Kidney epithelial cell (primary cell): ENCODE measurements around the gene ZNF148. TPM values are rescaled to one million over a fixed set of nuclear protein-coding genes. Genes with fewer than 3 reads are reported as not detected.
A peak's percentile ranks its signal among the peaks of the same experiment; 100 is the strongest.

Experiments used
- DNase-seq: peaks from one replicate; pipeline ENCODE4 v3.0.0-alpha.2; 2010; ENCODE audit warnings: low read depth
- H3K27me3 ChIP-seq: 2 replicates; pipeline ENCODE4 v1.6.0; 2011; ENCODE audit warnings: low read length; ENCODE audit not compliant: control insufficient read depth, insufficient read depth
- H3K36me3 ChIP-seq: 2 replicates; pipeline ENCODE4 v1.5.1; 2011; ENCODE audit warnings: low read length; ENCODE audit not compliant: control insufficient read depth, insufficient read depth
- H3K4me3 ChIP-seq: 2 replicates; pipeline ENCODE4 v1.5.1; 2011; ENCODE audit warnings: low read depth, mild to moderate bottlenecking, control low read depth, low read length
- total RNA-seq: library from RNA; depleted of rRNA; stranded (reverse); fragments of >200 nt; gene quantifications from 2 replicates; pipeline ENCODE4 v1.2.3, GENCODE V29; 2015
- TF ChIP-seq, protein P1 (sequence below): IDR thresholded peaks from 2 replicates; pipeline ENCODE4 v1.5.1; 2011; ENCODE audit warnings: mild to moderate bottlenecking, moderate library complexity, low read length, control low read depth, inconsistent platforms; ENCODE audit not compliant: insufficient read depth, poor library complexity, severe bottlenecking

Gene ZNF148
- total RNA-seq, 1 donor from 2014 or later = 22.8 TPM

DNA sequence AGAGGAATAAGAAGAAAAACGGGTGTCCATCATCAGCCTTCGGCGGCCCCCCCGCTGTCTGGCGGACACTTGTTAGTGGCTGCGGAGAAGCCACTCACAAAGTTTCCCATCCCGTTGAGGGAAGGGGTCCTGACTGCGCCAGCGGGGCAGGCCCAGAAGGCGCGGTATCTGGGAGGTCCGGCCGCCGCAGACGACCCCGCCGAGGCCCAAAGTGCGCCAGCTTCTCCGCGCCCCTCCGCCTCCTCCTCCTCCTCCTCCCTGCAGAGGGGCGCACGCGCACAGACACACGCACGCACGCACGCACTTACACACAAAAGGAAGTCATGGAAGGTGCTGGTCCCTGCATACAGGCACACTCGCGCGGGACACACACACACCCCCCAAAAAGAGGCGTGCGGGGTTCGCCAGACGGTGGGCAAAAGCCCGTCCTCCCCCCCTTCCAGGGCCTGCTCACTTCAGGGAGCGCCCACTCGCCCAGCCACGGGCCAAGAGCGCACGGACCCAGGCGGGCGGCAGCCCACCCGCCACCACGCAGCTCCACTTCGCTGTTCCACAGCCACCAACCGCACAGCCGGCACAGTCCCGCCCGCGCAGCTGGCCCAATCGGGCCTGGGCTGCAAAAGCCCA, 18.0 kb downstream of the ZNF148 start:
- H3K4me3 ChIP-seq = peak overlapping the region; percentile 59
- H3K27me3 ChIP-seq = no peaks in the 10 kb centered on the region
- TF ChIP-seq, protein P1, sequence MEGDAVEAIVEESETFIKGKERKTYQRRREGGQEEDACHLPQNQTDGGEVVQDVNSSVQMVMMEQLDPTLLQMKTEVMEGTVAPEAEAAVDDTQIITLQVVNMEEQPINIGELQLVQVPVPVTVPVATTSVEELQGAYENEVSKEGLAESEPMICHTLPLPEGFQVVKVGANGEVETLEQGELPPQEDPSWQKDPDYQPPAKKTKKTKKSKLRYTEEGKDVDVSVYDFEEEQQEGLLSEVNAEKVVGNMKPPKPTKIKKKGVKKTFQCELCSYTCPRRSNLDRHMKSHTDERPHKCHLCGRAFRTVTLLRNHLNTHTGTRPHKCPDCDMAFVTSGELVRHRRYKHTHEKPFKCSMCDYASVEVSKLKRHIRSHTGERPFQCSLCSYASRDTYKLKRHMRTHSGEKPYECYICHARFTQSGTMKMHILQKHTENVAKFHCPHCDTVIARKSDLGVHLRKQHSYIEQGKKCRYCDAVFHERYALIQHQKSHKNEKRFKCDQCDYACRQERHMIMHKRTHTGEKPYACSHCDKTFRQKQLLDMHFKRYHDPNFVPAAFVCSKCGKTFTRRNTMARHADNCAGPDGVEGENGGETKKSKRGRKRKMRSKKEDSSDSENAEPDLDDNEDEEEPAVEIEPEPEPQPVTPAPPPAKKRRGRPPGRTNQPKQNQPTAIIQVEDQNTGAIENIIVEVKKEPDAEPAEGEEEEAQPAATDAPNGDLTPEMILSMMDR = no peak
- H3K36me3 ChIP-seq = no peaks in the 10 kb centered on the region
- no peak for DNase-seq

DNA sequence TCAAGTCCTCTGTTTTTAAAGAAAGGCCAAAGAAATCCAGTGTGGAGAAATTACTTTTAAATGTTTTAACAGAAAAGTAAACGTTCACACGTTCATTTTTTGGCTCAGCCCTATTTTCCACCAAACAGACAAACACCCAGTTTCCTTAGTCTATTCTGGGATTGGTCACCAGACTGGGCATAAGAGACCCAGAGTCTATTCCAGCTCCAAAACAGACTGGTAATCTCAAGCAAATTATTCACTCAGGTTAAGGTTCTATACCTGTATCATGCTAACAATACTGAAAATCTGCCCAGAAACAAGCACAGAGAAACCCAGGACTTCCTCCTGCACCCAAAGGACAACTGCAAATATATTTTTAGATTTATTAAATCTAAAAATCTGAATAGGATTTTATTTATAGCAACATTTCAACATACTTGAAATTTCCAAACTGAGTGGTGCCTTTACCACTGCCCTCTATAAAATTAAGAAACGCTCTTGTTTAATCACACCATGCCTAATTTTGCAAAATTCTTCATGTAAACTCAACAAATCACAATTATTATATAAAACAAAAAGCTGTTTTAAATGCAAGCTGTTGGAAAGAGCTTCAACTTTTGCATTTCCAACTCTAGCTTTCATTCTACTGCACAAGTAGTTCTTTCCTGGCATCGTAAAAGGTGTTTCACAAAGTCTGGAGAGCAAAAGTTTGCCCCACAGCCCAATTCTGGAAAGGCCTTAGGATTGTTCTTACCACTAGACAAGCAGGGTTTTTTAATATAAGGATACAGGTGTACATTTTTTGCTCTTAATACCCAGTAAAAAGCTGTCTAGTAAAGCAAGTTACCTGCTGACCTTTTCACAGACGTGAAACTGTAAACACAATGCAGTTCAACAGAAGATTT, 18.7 kb downstream of the ZNF148 start:
- TF ChIP-seq, protein P1 = no peak
- DNase-seq = no peak

DNA sequence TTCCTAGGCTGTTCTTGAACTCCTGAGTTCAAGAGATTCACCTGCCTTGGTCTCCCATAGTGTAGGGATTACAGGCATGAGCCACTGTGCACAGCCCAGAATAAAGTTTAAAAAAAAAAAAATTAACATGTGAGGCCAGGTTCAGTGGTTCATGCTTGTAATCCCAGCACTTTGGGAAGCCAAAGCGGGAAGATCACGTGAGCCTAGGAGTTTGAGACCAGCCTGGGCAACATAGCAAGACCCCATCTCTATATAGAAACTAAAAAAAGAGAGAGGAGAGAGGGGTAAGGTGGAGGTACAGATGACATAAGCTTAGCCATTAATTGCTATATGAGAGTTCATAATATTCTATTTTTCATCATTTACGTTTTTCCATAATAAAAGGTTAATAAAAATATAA, 21.5 kb downstream of the ZNF148 start:
- Histone ChIP-seq H3K27me3 (no peaks in the 10 kb centered on the region), H3K4me3 (no peak overlapping the region), H3K36me3 (no peaks in the 10 kb centered on the region)
- DNase-seq = no peak
- TF ChIP-seq, protein P1 = no peak

More for the DNA sequence above, 18.7 kb downstream of the ZNF148 start:
- Histone ChIP-seq H3K27me3 (no peaks in the 10 kb centered on the region), H3K4me3 (peak overlapping the region; percentile 59), H3K36me3 (no peaks in the 10 kb centered on the region)

DNA sequence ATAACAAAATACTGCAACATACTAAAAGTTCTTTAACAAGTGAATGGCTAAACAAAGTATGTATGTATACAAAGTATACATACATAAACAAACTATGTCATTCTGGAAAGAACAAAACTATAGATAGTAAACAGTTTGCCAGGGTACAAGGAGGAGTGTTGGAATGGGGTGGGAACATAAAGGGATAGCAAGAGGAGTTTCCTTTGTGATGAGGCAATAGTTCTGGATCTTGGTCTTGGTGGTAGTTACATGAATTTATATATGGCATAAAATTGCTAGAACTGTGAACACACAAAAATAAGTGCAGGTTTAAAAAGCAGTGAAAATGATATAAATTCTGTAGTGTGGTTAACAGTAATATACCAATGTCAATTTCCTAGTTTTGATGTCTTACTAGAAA, 22.0 kb downstream of the ZNF148 start:
- H3K36me3 ChIP-seq = no peaks in the 10 kb centered on the region
- TF ChIP-seq, protein P1 = no peak

DNA sequence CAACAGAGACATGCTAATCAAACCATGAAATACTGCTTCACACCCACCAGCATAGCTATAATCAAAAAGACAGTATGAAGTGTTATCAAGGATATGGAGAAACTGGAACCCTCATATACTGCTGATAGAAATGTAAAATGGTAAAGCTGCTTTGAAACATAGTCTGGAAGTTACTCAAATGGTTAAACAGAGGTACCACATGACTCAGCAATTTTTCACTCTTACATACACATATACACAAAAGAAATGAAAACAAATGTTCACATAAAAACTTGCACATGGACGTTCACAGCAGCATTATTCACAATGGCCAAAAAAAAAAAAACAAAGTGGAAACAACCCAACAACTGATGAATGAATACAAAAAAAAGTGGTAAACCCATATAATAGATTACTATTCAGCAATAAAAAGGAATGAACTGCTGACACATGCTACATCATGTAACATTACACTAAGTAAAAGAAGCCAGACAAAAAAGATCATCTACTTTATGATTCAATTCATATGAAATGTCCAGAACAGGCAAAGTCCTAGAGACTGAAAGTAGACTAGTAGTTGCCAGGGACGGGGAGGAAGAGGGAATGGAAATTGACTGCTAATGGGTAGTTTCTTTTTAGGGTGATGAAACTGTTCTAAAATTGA, 23.2 kb downstream of the ZNF148 start:
- no peaks in the 10 kb centered on the region for H3K36me3 ChIP-seq
- no peaks in the 10 kb centered on the region for H3K27me3 ChIP-seq
- DNase-seq = no peak
- TF ChIP-seq, protein P1 = no peak
- no peak overlapping the region for H3K4me3 ChIP-seq

More for the DNA sequence above, 22.0 kb downstream of the ZNF148 start:
- DNase-seq = no peak
- H3K4me3 ChIP-seq = no peak overlapping the region
- no peaks in the 10 kb centered on the region for H3K27me3 ChIP-seq
